Mesendoderm (in vitro differentiated cells): ENCODE results near the gene AGAP2.
"Not testable (repeated sequence)": the region's sequence is repeated elsewhere in the genome, so short reads cannot be mapped to it uniquely, and the experiment has no call there.

Experiments used
- DNase-seq: peaks from one replicate; pipeline ENCODE4 v3.0.0; 2013
- H2AK5ac ChIP-seq: 2 replicates; pipeline ENCODE4 v1.6.1; 2013; ENCODE audit warnings: low read length, inconsistent platforms
- H2BK120ac ChIP-seq: 2 replicates; pipeline ENCODE4 v1.6.1; 2013; ENCODE audit warnings: low read depth, mild to moderate bottlenecking, low read length, moderate library complexity, mixed read lengths
- H2BK15ac ChIP-seq: replicated peaks from 2 replicates; pipeline ENCODE4 v1.6.1; 2013; ENCODE audit warnings: low read depth, mild to moderate bottlenecking, moderate library complexity
- H2BK5ac ChIP-seq: 2 replicates; pipeline ENCODE4 v1.6.1; 2013; ENCODE audit warnings: low read length, inconsistent platforms
- H3K18ac ChIP-seq: 2 replicates; pipeline ENCODE4 v1.6.1; 2013; ENCODE audit warnings: mild to moderate bottlenecking, low read length, mixed read lengths
- H3K23ac ChIP-seq: one replicate; pipeline ENCODE4 v1.6.1; 2013; ENCODE audit warnings: low read length
- H3K27ac ChIP-seq: 2 replicates; pipeline ENCODE4 v1.5.1; 2013; ENCODE audit warnings: low read depth, mild to moderate bottlenecking, inconsistent platforms, low read length, moderate library complexity
- H3K27me3 ChIP-seq: 2 replicates; pipeline ENCODE4 v1.6.1; 2013; ENCODE audit warnings: low read length, control low read depth, mild to moderate bottlenecking, inconsistent platforms; ENCODE audit not compliant: insufficient read depth, poor library complexity
- H3K36me3 ChIP-seq: 2 replicates; pipeline ENCODE4 v1.6.1; 2013; ENCODE audit warnings: low read length, inconsistent platforms; ENCODE audit not compliant: control insufficient read depth, insufficient read depth
- H3K4ac ChIP-seq: one replicate; pipeline ENCODE4 v1.6.1; 2013; ENCODE audit warnings: low read depth, mild to moderate bottlenecking, low read length, moderate library complexity
- H3K4me1 ChIP-seq: 2 replicates; pipeline ENCODE4 v1.6.1; 2013; ENCODE audit warnings: low read depth, low read length, inconsistent platforms; ENCODE audit not compliant: control insufficient read depth
- H3K4me2 ChIP-seq: 2 replicates; pipeline ENCODE4 v1.6.1; 2013; ENCODE audit warnings: low read length
- H3K4me3 ChIP-seq: 2 replicates; pipeline ENCODE4 v1.5.1; 2013; ENCODE audit warnings: mild to moderate bottlenecking, low read length
- H3K56ac ChIP-seq: one replicate; pipeline ENCODE4 v1.6.1; 2013; ENCODE audit warnings: low read length
- H3K79me1 ChIP-seq: 2 replicates; pipeline ENCODE4 v1.6.1; 2013; ENCODE audit warnings: low read length, inconsistent platforms
- H3K79me2 ChIP-seq: 2 replicates; pipeline ENCODE4 v1.6.1; 2013; ENCODE audit warnings: mild to moderate bottlenecking, low read length; ENCODE audit not compliant: control insufficient read depth, insufficient read depth
- H3K9ac ChIP-seq: 2 replicates; pipeline ENCODE4 v1.6.1; 2013; ENCODE audit warnings: low read length, inconsistent platforms
- H4K5ac ChIP-seq: one replicate; pipeline ENCODE4 v1.6.1; 2013; ENCODE audit warnings: low read length
- H4K8ac ChIP-seq: one replicate; pipeline ENCODE4 v1.6.1; 2013; ENCODE audit warnings: low read depth, mild to moderate bottlenecking, control low read depth, low read length, moderate library complexity
- WGBS: extraction: QIAGEN DNeasy Blood & Tissue Kit; methylation state at CpG from one replicate; pipeline ENCODE4 v1.1.7; 2013; ENCODE audit warnings: low lambda C conversion rate, missing lambda C conversion rate; ENCODE audit not compliant: insufficient coverage; ENCODE audit errors: extremely low coverage; 5-methylcytosine and 5-hydroxymethylcytosine counted together

AGAP2 gene

DNA sequence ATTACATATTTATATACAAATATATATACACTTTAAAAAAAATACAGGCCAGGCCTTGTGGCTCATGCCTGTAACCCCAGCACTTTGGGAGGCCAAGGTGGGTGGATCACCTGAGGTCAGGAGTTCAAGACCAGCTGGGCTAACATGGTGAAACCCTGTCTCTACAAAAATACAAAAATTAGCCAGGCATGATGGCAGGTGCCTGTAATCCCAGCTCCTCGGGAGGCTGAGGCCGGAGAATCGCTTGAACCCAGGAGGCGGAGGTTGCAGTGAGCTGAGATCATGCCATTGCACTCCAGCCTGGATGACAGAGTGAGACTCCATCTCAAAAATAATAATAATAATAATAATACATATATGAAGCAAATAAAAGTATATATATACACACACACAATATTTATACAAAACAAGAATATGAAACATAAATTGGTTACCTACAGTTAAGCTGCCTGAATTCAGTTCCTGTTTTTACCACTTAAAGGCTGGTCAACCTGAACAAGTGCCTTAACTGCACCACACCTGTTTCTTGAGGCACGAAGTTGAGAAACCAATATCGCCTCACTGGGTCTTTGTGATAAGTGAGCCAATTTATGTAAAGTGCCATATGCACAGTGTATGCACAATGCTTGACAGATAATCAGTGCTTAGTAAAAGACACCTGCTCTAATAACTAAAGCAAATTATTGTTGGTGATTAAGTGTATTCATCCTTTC is 23.4 kb downstream of the AGAP2 start:
- H2AK5ac ChIP-seq, H3K18ac ChIP-seq, H3K27ac ChIP-seq, H2BK120ac ChIP-seq, H3K36me3 ChIP-seq, H3K4me3 ChIP-seq, H4K5ac ChIP-seq, H3K79me1 ChIP-seq, H4K8ac ChIP-seq, H3K23ac ChIP-seq, H3K9ac ChIP-seq, H3K4me1 ChIP-seq, H3K4ac ChIP-seq, H3K79me2 ChIP-seq, H3K56ac ChIP-seq, H2BK5ac ChIP-seq, DNase-seq, H2BK15ac ChIP-seq, H3K27me3 ChIP-seq, H3K4me2 ChIP-seq: not testable (repeated sequence)
- whole genome bisulfite sequencing: no CpG with 5 or more reads among the region's 6 CpGs

DNA sequence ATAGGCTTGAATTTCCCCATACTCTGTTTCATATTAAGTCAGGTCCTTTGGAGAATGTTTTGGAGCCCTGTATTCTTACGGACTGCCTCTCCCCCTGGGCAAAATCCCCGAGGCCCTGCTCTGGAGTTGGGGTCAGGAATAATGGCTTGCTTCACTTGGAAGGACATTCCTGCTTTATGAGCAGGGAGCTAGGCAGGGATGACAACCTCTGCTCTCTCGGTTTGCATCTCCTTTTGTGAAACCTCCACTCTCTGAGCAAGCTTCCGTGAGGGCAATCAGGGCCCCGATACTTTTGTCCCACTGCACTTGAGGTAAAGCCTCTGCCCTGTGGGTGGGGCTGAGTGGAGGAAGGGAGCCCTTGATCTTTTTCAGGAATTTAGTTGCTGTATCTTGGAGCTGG is 25.3 kb downstream of the AGAP2 start:
- DNase-seq: no peak
- Histone ChIP-seq H2BK5ac (no peak overlapping the region), H3K18ac (no peak overlapping the region), H3K27me3 (no peaks in the 10 kb centered on the region), H3K9ac (no peak overlapping the region), H3K4me1 (no peaks in the 10 kb centered on the region), H3K23ac (no peak overlapping the region), H2BK15ac (no peak overlapping the region), H3K79me2 (no peaks in the 10 kb centered on the region), H4K5ac (no peak overlapping the region), H3K4me2 (no peak overlapping the region), H3K79me1 (no peaks in the 10 kb centered on the region), H3K27ac (no peak overlapping the region), H4K8ac (no peak overlapping the region), H3K36me3 (peaks cover 3% of the 10 kb centered on the region), H2BK120ac (no peak overlapping the region), H3K4ac (no peak overlapping the region), H3K4me3 (no peak overlapping the region), H3K56ac (no peak overlapping the region), H2AK5ac (no peak overlapping the region)
- no CpG with 5 or more reads among the region's 5 CpGs for WGBS

DNA sequence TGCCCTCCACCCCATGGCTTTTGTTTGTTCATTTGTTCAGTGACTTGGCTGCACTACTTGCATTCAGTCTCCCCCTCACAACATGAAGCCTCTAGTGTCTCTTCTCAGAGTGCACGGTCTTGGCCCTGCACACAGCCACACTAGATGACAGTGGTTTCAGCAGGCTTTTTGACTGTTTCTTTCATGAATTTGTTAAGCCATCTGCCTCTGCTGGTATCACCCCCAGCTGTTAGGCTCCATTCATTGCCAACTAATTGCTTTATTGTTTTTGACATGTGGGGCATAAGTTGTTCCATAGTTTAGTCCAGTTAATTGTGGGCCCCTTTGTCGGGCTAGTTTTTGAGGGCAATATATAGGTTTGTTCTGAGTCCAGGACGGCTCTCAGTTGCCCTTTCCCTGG is 25.8 kb downstream of the AGAP2 start:
- H2AK5ac ChIP-seq: no peak overlapping the region
- no peaks in the 10 kb centered on the region for H3K4me1 ChIP-seq
- H3K18ac ChIP-seq: no peak overlapping the region
- H2BK5ac ChIP-seq: no peak overlapping the region
- no peak overlapping the region for H4K5ac ChIP-seq
- H3K4me3 ChIP-seq: no peak overlapping the region
- H4K8ac ChIP-seq: no peak overlapping the region
- no peak overlapping the region for H3K23ac ChIP-seq
- no peak overlapping the region for H2BK120ac ChIP-seq
- no peak overlapping the region for H3K56ac ChIP-seq
- no peaks in the 10 kb centered on the region for H3K79me2 ChIP-seq
- no peak overlapping the region for H3K9ac ChIP-seq
- no peak overlapping the region for H2BK15ac ChIP-seq
- no peak overlapping the region for H3K4me2 ChIP-seq
- peaks cover 2% of the 10 kb centered on the region for H3K36me3 ChIP-seq
- DNase-seq: no peak
- WGBS: no CpG with 5 or more reads among the region's 3 CpGs
- no peak overlapping the region for H3K27ac ChIP-seq
- H3K27me3 ChIP-seq: no peaks in the 10 kb centered on the region
- no peak overlapping the region for H3K4ac ChIP-seq
- no peaks in the 10 kb centered on the region for H3K79me1 ChIP-seq

DNA sequence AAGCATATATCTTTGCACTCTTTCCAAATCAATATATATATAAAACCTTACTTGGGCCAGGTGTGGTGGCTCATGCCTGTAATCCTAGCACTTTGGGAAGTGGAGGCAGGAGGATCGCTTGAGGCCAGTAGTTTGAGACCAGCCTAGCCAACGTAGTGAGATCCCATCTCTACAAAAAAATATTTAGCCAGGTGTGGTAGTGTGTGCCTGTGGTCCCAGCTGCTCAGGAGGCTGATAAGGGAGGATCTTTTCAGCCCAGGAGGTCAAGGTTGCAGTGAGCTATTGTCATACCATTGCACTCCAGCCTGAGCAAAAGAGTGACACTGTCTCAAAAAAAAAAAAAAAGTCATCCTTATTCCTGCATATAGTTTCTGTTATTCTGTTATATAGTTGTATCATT is 30.2 kb downstream of the AGAP2 start:
- Histone ChIP-seq H4K5ac (no peak overlapping the region), H3K4me1 (no peaks in the 10 kb centered on the region), H2BK5ac (no peak overlapping the region), H3K79me2 (no peaks in the 10 kb centered on the region), H3K23ac (no peak overlapping the region), H2BK15ac (no peak overlapping the region), H4K8ac (no peak overlapping the region), H3K27me3 (no peaks in the 10 kb centered on the region), H3K36me3 (no peaks in the 10 kb centered on the region), H3K27ac (no peak overlapping the region), H3K56ac (no peak overlapping the region), H3K79me1 (no peaks in the 10 kb centered on the region), H3K4me2 (no peak overlapping the region), H2BK120ac (no peak overlapping the region), H3K4me3 (no peak overlapping the region), H2AK5ac (no peak overlapping the region), H3K9ac (no peak overlapping the region), H3K4ac (no peak overlapping the region), H3K18ac (no peak overlapping the region)
- no peak for DNase-seq
- no CpG with 5 or more reads among the region's 2 CpGs for WGBS

DNA sequence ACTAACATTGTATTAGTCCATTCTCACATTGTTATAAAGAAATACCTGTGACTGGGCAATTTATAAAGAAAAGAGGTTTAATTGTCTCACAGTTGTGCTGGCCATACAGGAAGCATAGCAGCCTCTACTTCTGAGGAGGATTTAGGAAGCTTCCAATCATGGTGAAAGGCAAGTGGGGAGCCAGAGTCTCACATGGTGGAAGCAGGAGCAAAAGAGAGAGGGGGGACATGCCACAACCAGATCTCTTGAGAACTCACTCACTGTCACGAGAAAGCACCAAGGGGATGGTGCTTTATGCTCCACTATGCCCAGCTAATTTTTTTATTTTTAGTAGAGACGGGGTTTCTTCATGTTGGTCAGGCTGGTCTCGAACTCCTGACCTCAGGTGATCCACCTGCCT is 31.3 kb downstream of the AGAP2 start:
- Histone ChIP-seq H3K4ac (no peak overlapping the region), H3K4me2 (no peak overlapping the region), H3K23ac (no peak overlapping the region), H3K27me3 (no peaks in the 10 kb centered on the region), H3K18ac (no peak overlapping the region), H3K27ac (no peak overlapping the region), H2BK15ac (no peak overlapping the region), H3K36me3 (no peaks in the 10 kb centered on the region), H3K4me1 (no peaks in the 10 kb centered on the region), H2AK5ac (no peak overlapping the region), H3K79me1 (no peaks in the 10 kb centered on the region), H4K8ac (no peak overlapping the region), H3K56ac (no peak overlapping the region), H3K79me2 (no peaks in the 10 kb centered on the region), H2BK120ac (no peak overlapping the region), H3K9ac (no peak overlapping the region), H2BK5ac (no peak overlapping the region), H4K5ac (no peak overlapping the region), H3K4me3 (no peak overlapping the region)
- no CpG with 5 or more reads among the region's 3 CpGs for WGBS
- no peak for DNase-seq

DNA sequence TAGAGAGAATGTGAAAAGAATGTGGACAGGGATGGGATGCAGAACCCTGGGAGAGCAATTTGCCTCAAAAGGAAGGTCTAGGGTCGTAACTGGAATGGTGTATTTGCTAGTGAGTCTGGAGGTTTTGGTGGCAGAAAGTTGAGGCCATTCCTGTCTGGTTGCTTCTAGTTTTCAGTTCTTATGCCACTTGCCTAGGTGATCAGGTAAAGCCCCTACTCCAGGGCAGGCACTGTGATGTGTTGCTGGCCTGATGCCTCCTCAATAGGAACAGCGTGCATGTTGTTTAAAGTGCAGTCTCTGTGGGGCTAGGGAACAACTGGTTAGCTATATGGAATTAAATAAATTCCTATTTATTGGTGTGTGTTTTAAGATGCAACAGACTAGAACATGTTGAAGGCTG is 38.2 kb downstream of the AGAP2 start:
- Histone ChIP-seq H4K8ac (no peak overlapping the region), H3K18ac (no peak overlapping the region), H3K23ac (no peak overlapping the region), H3K4me3 (no peak overlapping the region), H2BK120ac (no peak overlapping the region), H3K9ac (no peak overlapping the region), H3K4ac (no peak overlapping the region), H3K27me3 (no peaks in the 10 kb centered on the region), H3K36me3 (no peaks in the 10 kb centered on the region), H3K4me2 (no peak overlapping the region), H3K79me2 (no peaks in the 10 kb centered on the region), H3K27ac (no peak overlapping the region), H4K5ac (no peak overlapping the region), H2BK5ac (no peak overlapping the region), H3K79me1 (no peaks in the 10 kb centered on the region), H2AK5ac (no peak overlapping the region), H2BK15ac (no peak overlapping the region), H3K56ac (no peak overlapping the region), H3K4me1 (no peaks in the 10 kb centered on the region)
- no CpG with 5 or more reads among the region's 2 CpGs for WGBS
- no peak for DNase-seq
